ENCODE data around the gene IPO8.

DNA sequence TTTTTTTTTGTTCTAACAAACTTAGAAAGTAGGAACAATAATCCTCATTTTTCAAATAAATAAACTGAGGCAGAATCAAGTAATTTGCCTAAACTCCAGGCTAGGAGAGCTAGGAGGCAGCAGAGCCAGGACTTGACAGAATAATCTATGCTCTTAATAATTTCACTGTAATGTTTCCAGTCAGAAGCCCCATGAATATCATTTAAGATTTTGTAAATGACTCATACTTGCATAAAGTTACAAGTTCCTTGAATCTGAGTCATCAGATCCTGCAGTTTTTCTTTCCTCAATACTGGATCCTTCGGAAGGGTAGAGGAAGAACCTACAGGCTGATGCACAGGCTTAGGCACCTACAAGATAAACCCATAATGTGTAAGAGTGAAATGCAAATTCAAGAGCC, 30.1 kb upstream of the IPO8 start:
- no peak for TF ChIP-seq EZH2 (IDR thresholded peaks at IDR 0.05)
- no peak for TF ChIP-seq POLR2AphosphoS5 (IDR thresholded peaks at IDR 0.05; ENCODE audit: borderline replicate concordance, low read depth, low read length)
